Motor neuron (in vitro differentiated cells): ENCODE measurements around the gene ZBTB46. TPM values are rescaled to one million over a fixed set of nuclear protein-coding genes. Genes with fewer than 3 reads are reported as not detected.

Experiments used
- ATAC-seq, 8 experiments: fragments of 200-7000 bp; cut with Tn5 transposase; replicated peaks in 6 of 8; 2 replicates each; pipeline ENCODE4 v1.8.0; 2021; ENCODE audit warnings: mild to moderate bottlenecking in 8 of 8, moderate library complexity in 8 of 8
- H3K27ac ChIP-seq, 2 donors: fragments of 250-450 bp; sonication (Bioruptor Pico); 2 replicates each; pipeline ENCODE4 v1.9.0; 2021; ENCODE audit warnings: antibody characterized with exemption in 2 of 2, mild to moderate bottlenecking in 2 of 2, moderate library complexity in 1 of 2
- H3K4me1 ChIP-seq, 2 donors: fragments of 250-450 bp; sonication (Bioruptor Pico); replicated peaks in 1 of 2; 2 replicates each; pipeline ENCODE4 v1.6.1; 2021; ENCODE audit warnings: antibody characterized with exemption in 2 of 2, mild to moderate bottlenecking in 2 of 2, moderate library complexity in 1 of 2
- H3K4me3 ChIP-seq, 5 donors: fragments of 250-450 bp; sonication (Bioruptor Pico); 2 replicates each; pipeline ENCODE4 v1.9.0; 2021; ENCODE audit warnings: antibody characterized with exemption in 5 of 5, mild to moderate bottlenecking in 5 of 5, moderate library complexity in 4 of 5
- WGBS, 10 experiments: fragments of 450-650 bp; shearing (Covaris generic); methylation state at CpG; one replicate each; pipeline ENCODE4 v1.0.0; 2022; 5-methylcytosine and 5-hydroxymethylcytosine counted together
- in situ Hi-C, 9 experiments: fragments of 400-800 bp; cut with MboI; loops; one replicate each; pipeline ENCODE4 v1.15.0; 2021; ENCODE audit warnings: low sequenced_read_pairs in 9 of 9, low pct_unique_long_range_greater_than_20kb in 2 of 9; ENCODE audit not compliant: unreplicated experiment in 9 of 9
- total RNA-seq, 8 experiments: library from RNA; unstranded; fragments of 300-600 nt; gene quantifications; 2 replicates each; pipeline versions ENCODE4 v1.2.3 to v1.2.4, GENCODE V29; 2022

ZBTB46 gene
- total RNA-seq, 8 experiments from 2014 or later, result 2.2 to 23.5 (median 16.2) TPM

- no peak for ATAC-seq
- Histone ChIP-seq H3K4me1 (peaks cover 0 to 3% of the 10 kb centered on the region in 2 donors), H3K27ac (no peak overlapping the region), H3K4me3 (no peak overlapping the region)
- in situ Hi-C loops, result no loop called here
- 80 to 100% (median 93%) methylated on average over 1 to 3 of the region's 21 CpGs; no CpG with 5 or more reads in 7 of the 10 experiments for WGBS, 10 experiments
Observed at GRCh38 chr20:63693733-63694583, 137.1 kb downstream of the ZBTB46 start.

Other genes with a start within 250 kb of the ZBTB46 start
- gene GMEB2, start 204.2 kb downstream of the ZBTB46 start, total RNA-seq, result 10 to 100 TPM in 2 of 8 experiments, 1 to 10 TPM in 6; 5.6 to 11.8 (median 8.4) TPM
- 100 to 1,000 TPM in 2 of 8 experiments, 10 to 100 TPM in 6; 14.5 to 155 (median 69.2) TPM for gene STMN3, start 177.8 kb downstream of the ZBTB46 start, total RNA-seq
- 10 to 100 TPM in 5 of 8 experiments, 1 to 10 TPM in 3; 5.9 to 30.7 (median 11.0) TPM for gene RTEL1, start 173.0 kb downstream of the ZBTB46 start, total RNA-seq
- 1 to 10 TPM in 1 of 8 experiments, under 1 TPM in 4, not detected in 3; 0.22 to 1.1 (median 0.69) TPM for gene TNFRSF6B, start 134.6 kb downstream of the ZBTB46 start, total RNA-seq
- gene ARFRP1, start 123.3 kb downstream of the ZBTB46 start, total RNA-seq, result 10 to 100 TPM; 22.7 to 45.5 (median 35.1) TPM
- gene ZGPAT, start 123.2 kb downstream of the ZBTB46 start, total RNA-seq, result 10 to 100 TPM; 10.4 to 28.3 (median 15.7) TPM
- gene LIME1, start 94.6 kb downstream of the ZBTB46 start, total RNA-seq, result 1 to 10 TPM; 2.5 to 8.8 (median 3.9) TPM
- 10 to 100 TPM; 19.8 to 57.5 (median 36.4) TPM for gene SLC2A4RG, start 91.5 kb downstream of the ZBTB46 start, total RNA-seq
- under 1 TPM in 1 of 8 experiments, not detected in 7; 0.60 TPM for gene ABHD16B, start 30.2 kb upstream of the ZBTB46 start, total RNA-seq
- gene TPD52L2, start 34.0 kb upstream of the ZBTB46 start, total RNA-seq, result 100 to 1,000 TPM in 1 of 8 experiments, 10 to 100 TPM in 7; 41.3 to 108 (median 70.4) TPM
- 10 to 100 TPM; 31.7 to 80.7 (median 41.5) TPM for gene DNAJC5, start 63.9 kb upstream of the ZBTB46 start, total RNA-seq
- 10 to 100 TPM; 15.5 to 59.3 (median 24.6) TPM for gene UCKL1, start 125.2 kb upstream of the ZBTB46 start, total RNA-seq
- 10 to 100 TPM in 7 of 8 experiments, 1 to 10 TPM in 1; 9.3 to 27.9 (median 16.3) TPM for gene ZNF512B, start 138.7 kb upstream of the ZBTB46 start, total RNA-seq
- 1 to 10 TPM in 7 of 8 experiments, under 1 TPM in 1; 0.51 to 9.5 (median 6.1) TPM for gene SAMD10, start 148.4 kb upstream of the ZBTB46 start, total RNA-seq
- 10 to 100 TPM; 38.2 to 97.9 (median 64.2) TPM for gene PRPF6, start 149.9 kb upstream of the ZBTB46 start, total RNA-seq
- gene C20orf204, start 204.9 kb upstream of the ZBTB46 start, total RNA-seq, result 1 to 10 TPM in 4 of 8 experiments, under 1 TPM in 4; 0.61 to 2.5 (median 1.0) TPM
- under 1 TPM in 6 of 8 experiments, not detected in 2; 0.05 to 0.54 (median 0.21) TPM for gene SOX18, start 218.4 kb upstream of the ZBTB46 start, total RNA-seq
- 10 to 100 TPM; 22.4 to 70.3 (median 37.1) TPM for gene TCEA2, start 231.9 kb upstream of the ZBTB46 start, total RNA-seq
- gene RGS19, start 248.3 kb upstream of the ZBTB46 start, total RNA-seq, result 1 to 10 TPM in 7 of 8 experiments, under 1 TPM in 1; 0.92 to 8.8 (median 3.3) TPM
- 1 to 10 TPM in 4 of 8 experiments, under 1 TPM in 4; 0.15 to 3.1 (median 1.5) TPM for gene OPRL1, start 248.8 kb upstream of the ZBTB46 start, total RNA-seq